ENCODE measurements around the gene NUDT17. TPM values are rescaled to one million over a fixed set of nuclear protein-coding genes. Genes with fewer than 3 reads are reported as not detected.
"Not testable (repeated sequence)": the region's sequence is repeated elsewhere in the genome, so short reads cannot be mapped to it uniquely, and the experiment has no call there.

The NUDT17 gene, protein sequence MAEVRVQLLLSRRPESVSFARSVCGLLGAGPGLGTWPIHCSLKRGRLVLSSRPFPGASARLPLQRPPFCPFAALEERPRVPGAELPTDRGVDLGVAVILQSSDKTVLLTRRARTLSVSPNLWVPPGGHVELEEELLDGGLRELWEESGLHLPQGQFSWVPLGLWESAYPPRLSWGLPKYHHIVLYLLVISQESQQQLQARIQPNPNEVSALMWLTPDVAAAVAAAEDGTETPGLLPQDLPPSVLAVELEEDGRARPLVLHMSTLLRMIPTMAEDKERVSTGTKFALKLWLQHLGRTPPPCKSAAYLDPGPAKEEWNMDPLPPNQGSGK
- total RNA-seq (2014; rRNA removed; shearing (Covaris generic)), result 1.1 and 1.2 TPM in 2 replicates

DNA sequence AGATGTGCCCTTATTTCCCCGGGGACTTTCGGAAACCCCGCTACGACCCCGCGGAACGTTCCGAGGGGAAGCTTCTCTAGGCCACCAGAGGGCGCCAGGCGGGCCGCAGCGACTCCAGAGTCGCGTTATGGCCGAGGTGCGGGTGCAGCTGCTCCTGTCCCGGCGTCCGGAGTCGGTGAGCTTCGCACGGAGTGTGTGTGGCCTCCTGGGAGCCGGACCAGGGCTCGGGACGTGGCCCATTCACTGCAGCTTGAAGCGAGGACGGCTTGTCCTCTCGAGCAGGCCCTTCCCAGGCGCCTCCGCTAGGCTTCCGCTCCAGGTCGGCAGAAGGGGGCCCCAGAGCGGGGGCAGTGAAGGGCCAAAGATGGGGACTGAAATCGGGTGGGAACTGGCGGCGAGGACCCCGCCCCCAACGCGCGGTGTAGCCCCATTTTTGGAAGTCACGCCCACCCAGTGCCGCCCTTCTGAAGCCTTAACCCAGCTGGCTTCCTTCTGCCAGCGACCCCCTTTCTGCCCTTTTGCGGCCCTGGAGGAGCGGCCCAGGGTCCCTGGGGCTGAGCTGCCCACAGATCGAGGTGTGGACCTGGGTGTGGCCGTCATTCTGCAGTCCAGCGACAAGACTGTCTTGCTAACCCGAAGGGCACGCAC, at the start of gene NUDT17:
Gene NUDT17 (plus strand): TSS at position 117 of the 648 bp plus-strand sequence. CDS start 11 bp downstream, at position 128.
- peaks cover 4% of the 10 kb centered on the region; the same call in 1 of the 2 replicates for H3K4me1 ChIP-seq
- peak; percentile 88 to 90 for DNase-seq
- H3K27ac ChIP-seq, result peak within 1 kb of the TSS; percentile 69
- no peaks in the 10 kb centered on the region for H3K9me3 ChIP-seq (replicated peaks)
- no peaks in the 10 kb centered on the region for H3K27me3 ChIP-seq
- H3K36me3 ChIP-seq, result peaks cover 22% of the 10 kb centered on the region
- H3K4me3 ChIP-seq, result peak within 1 kb of the TSS; percentile 74

GRCh38 chr1:145796753-145797152, 48.7 kb upstream of the NUDT17 start:
- no peak for DNase-seq
- Histone ChIP-seq H3K4me1 (no peaks in the 10 kb centered on the region), H3K27ac (no peak overlapping the region), H3K4me3 (no peak overlapping the region), H3K27me3 (no peaks in the 10 kb centered on the region), H3K9me3 (replicated peaks) (peaks cover 5% of the 10 kb centered on the region; the same call in 1 of the 2 replicates), H3K36me3 (no peaks in the 10 kb centered on the region)

DNA sequence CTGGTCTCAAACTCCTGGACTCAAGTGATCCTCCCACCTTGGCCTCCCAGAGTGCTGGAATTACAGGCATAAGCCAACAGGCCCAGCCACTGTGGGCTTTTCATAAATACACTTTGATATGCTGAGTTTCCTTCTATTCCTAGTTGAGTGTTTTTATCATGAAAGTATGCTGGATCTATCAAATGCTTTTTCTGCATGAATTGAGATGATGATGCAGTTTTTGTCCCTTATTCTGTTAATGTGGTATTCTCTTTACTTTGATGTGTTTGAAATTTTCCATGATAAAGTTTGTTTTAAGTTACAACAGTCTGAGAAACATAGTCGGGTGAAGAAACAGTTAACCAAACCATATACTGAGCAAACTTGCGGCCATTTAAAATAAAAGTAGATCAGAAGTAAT, 45.6 kb upstream of the NUDT17 start:
- H3K27me3 ChIP-seq, result no peaks in the 10 kb centered on the region
- H3K4me3 ChIP-seq, result no peak overlapping the region
- H3K27ac ChIP-seq, result no peak overlapping the region
- H3K36me3 ChIP-seq, result no peaks in the 10 kb centered on the region
- DNase-seq, result no peak
- H3K9me3 ChIP-seq (replicated peaks), result peaks cover 5% of the 10 kb centered on the region; the same call in 1 of the 2 replicates
- no peaks in the 10 kb centered on the region for H3K4me1 ChIP-seq

- no peaks in the 10 kb centered on the region for H3K27me3 ChIP-seq
- H3K9me3 ChIP-seq (replicated peaks), result no peaks in the 10 kb centered on the region
- H3K4me3 ChIP-seq, result no peak overlapping the region
- H3K36me3 ChIP-seq, result no peaks in the 10 kb centered on the region
- no peak for DNase-seq
- H3K27ac ChIP-seq, result no peak overlapping the region
- no peaks in the 10 kb centered on the region for H3K4me1 ChIP-seq
Measured at GRCh38 chr1:145804235-145805045, 41.0 kb upstream of the NUDT17 start.

DNA sequence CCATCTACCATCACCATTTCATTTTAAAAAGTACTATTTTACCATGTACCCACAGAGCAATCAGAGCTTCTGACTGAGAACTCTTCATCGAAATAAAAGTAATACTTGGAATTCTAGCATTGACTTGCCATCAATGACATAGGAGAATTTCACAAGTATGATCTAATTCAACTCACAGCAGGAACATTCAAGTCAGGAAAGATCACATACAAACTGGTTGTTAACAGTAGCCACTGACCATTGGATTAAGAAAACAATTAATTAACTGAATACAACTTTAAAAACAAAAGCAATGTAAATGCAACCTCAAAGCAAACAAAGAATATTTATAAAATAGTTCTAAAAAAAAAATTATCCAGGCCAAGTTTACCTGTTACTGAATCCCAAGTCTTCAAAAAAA, 40.4 kb upstream of the NUDT17 start:
- Histone ChIP-seq H3K4me1 (no peaks in the 10 kb centered on the region), H3K9me3 (replicated peaks) (no peaks in the 10 kb centered on the region), H3K36me3 (no peaks in the 10 kb centered on the region), H3K27ac (no peak overlapping the region), H3K27me3 (no peaks in the 10 kb centered on the region), H3K4me3 (no peak overlapping the region)
- DNase-seq, result no peak

DNA sequence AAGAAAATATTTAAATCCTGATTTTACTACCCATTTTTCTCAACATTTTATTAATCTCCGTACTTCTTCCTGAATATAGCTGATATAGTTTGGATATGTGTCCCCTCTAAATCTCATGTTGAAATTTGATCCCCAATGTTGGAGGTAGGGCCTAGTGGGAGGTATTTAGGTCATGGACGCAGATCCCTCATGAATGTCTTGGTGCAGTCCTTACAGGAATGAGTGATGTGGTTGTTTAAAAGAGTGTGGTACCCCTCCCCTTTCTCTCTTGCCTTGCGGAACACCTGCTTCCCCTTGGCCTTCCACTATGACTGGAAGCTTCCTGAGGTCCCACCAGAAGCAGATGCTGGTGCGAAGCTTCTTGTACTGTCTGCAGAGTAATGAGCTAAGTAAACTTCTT, 39.0 kb upstream of the NUDT17 start:
- no peaks in the 10 kb centered on the region for H3K9me3 ChIP-seq (replicated peaks)
- H3K36me3 ChIP-seq, result no peaks in the 10 kb centered on the region
- DNase-seq, result no peak
- H3K4me1 ChIP-seq, result no peaks in the 10 kb centered on the region
- H3K4me3 ChIP-seq, result no peak overlapping the region
- no peak overlapping the region for H3K27ac ChIP-seq
- H3K27me3 ChIP-seq, result no peaks in the 10 kb centered on the region

GRCh38 chr1:145806844-145807243, 38.6 kb upstream of the NUDT17 start:
- no peak overlapping the region for H3K27ac ChIP-seq
- no peaks in the 10 kb centered on the region for H3K27me3 ChIP-seq
- H3K4me3 ChIP-seq, result no peak overlapping the region
- no peak for DNase-seq
- H3K9me3 ChIP-seq (replicated peaks), result no peaks in the 10 kb centered on the region
- no peaks in the 10 kb centered on the region for H3K36me3 ChIP-seq
- H3K4me1 ChIP-seq, result no peaks in the 10 kb centered on the region

DNA sequence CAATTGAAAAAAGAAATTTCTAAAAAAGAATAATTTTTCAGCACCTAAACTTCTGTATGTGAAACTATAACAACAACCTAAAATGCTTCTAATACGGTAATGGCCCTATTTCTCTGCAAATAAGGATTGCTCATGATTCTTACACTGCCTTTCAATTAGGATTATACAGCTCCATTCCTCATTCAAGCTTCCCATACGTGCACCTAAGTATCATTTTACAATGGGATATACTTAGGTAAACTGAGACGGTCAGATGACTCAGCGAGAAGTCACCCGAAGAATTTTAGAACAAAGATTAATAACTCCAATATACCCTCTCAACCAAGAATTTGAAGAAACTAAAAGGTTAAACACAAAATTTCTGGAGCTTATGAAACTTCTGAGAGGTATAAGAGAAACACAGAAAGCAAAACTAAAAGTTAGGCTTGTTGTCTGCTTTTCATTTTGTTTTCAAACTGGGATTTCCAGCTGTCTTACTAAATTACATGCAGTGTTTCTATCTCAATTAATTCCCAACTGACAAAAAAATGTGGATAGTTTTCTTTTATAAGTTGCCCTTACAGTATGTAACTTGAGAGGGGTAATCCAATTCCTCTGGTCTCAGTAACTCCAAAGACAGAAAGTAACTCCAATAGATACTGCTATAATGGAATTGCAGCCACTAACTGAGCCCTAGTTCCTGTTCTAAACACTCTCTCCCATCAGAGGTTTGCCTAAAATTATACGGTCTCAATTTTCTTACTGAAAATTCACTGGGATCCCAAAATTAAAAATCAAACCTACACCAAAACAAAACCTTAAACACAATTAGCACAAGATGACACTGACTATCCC, 32.2 kb upstream of the NUDT17 start:
- H3K4me3 ChIP-seq; H3K4me1 ChIP-seq; H3K27ac ChIP-seq; H3K9me3 ChIP-seq (replicated peaks); H3K27me3 ChIP-seq; H3K36me3 ChIP-seq: not testable (repeated sequence)
- DNase-seq, result peak in 1 of 2 experiments; percentile 6

DNA sequence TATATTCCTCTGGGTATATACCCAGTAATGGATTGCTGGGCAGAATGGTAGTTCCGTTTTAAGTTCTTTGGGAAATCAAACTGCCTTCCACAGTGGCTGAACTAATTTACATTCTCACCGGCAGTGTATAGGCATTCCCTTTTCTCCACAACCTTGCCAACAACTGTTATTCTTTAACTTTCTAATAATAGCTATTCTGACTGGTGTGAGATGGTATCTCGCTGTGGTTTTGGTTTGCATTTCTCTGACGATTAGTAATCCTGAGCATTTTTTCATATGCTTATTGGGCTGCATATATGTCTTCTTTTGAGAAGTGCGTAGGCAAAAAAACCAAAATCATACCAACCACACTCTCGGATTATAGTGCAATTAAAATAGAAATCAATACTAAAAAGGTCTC, 27.3 kb upstream of the NUDT17 start:
- H3K27me3 ChIP-seq; H3K36me3 ChIP-seq; H3K4me1 ChIP-seq; H3K9me3 ChIP-seq (replicated peaks); H3K27ac ChIP-seq; H3K4me3 ChIP-seq: not testable (repeated sequence)
- DNase-seq, result peak; percentile 6 to 33

GRCh38 chr1:145822779-145823331, 22.6 kb upstream of the NUDT17 start:
- not testable (repeated sequence) for H3K4me3 ChIP-seq; H3K9me3 ChIP-seq (replicated peaks); H3K27ac ChIP-seq

DNA sequence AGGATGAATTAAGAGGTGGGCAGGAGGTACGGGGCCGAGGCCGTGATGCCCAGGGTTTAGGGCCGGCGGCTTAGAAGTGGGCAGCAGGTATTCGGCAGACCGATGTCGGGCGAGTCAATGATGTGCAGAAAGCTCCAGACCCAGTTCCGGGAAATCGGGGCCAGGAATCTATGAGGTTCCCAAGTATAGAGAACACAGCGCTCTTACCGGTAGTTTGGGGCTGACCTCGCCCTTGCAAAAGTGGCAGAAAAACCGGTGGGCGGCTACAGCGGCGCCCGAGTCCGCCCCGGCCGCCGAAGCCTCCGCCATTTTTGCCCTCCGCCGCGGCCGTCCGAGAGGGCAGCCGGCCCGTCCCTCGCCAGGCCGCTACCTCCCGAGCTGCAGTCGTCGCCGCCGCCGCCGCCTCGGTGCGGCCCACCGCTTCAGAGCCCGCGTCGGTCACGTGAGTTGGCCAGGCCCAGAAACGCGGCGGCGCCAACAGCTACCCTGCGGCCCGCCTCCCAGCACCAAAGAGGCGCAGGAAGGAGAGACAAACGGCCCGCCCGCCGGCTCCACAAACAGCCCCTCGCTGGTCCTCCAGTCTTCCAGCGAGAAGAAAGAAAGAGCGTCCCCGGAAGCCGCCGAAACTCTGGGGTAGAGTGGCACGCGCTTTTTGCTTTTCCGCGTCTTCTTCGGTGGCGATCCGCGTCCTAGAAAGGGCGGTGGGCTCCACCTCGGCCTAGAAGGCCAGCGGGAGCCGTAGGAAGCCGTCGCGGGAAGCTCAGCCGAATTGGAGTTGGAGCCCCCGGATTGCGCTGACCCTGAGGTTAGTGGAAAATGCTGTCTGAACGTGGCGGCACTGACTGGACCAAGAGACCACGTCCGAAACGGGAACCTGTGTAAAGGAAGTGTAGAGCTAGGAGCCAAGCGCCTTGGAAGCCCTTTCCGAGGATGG, 21.6 kb upstream of the NUDT17 start, which contains the start of the genes POLR3C and RNF115:
Gene POLR3C (plus strand): TSS at position 636 of the 934 bp plus-strand sequence. CDS start 1,577 bp downstream, outside the sequence.
Gene RNF115 (minus strand): TSS at position 531 of the 934 bp plus-strand sequence. CDS start 222 bp downstream, at position 309.
- Histone ChIP-seq H3K4me1 (no peaks in the 10 kb centered on the region), H3K27me3 (no peaks in the 10 kb centered on the region), H3K9me3 (replicated peaks) (no peaks in the 10 kb centered on the region), H3K27ac (peak within 1 kb of the TSS; percentile 80), H3K4me3 (peak within 1 kb of the TSS; percentile 90), H3K36me3 (peaks cover 26% of the 10 kb centered on the region)
- DNase-seq, result peak; percentile 92 to 93

More at GRCh38 chr1:145822779-145823331, 22.6 kb upstream of the NUDT17 start:
- H3K27me3 ChIP-seq, DNase-seq, H3K4me1 ChIP-seq: not testable (repeated sequence)
- peaks cover 20% of the 10 kb centered on the region for H3K36me3 ChIP-seq

- H3K9me3 ChIP-seq (replicated peaks), result no peaks in the 10 kb centered on the region
- DNase-seq, result no peak
- peak overlapping the region; percentile 90 for H3K4me3 ChIP-seq
- H3K4me1 ChIP-seq, result no peaks in the 10 kb centered on the region
- H3K27me3 ChIP-seq, result no peaks in the 10 kb centered on the region
- peaks cover 32% of the 10 kb centered on the region for H3K36me3 ChIP-seq
- H3K27ac ChIP-seq, result peak overlapping the region; percentile 80
Measured at GRCh38 chr1:145824499-145824842, 21.0 kb upstream of the NUDT17 start.

DNA sequence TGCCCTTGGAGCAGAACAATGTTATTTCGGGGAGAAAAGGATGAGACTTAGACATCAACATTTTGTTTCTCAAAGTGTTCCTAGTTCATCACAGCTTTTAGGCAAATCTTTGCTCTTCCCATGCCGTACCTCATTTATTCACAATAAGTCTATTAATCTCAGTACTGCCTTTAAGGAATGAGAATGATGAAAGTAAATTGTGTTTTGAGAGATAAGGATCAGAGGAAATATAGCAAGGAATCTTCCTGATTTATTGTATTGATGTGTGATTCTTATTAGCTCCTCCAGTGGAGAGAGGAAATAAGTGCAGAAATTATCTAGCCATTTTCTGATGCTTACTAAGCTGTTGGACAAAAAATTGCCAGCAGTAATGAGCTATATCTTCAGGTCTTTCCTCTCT, 19.4 kb upstream of the NUDT17 start:
- Histone ChIP-seq H3K27me3 (no peaks in the 10 kb centered on the region), H3K4me1 (no peaks in the 10 kb centered on the region), H3K4me3 (no peak overlapping the region), H3K36me3 (peaks cover 43% of the 10 kb centered on the region), H3K9me3 (replicated peaks) (no peaks in the 10 kb centered on the region), H3K27ac (no peak overlapping the region)
- DNase-seq, result no peak

All from SJCRH30 (cell line).